GM19438 (cell line): ENCODE data around the gene POLRMT.
"Not testable (repeated sequence)": the region's sequence is repeated elsewhere in the genome, so short reads cannot be mapped to it uniquely, and the experiment has no call there.

ENCODE experiments used
- ATAC-seq: cut with Tn5 transposase; IDR thresholded peaks from one replicate; pipeline ENCODE4 v1.9.1; 2021; ENCODE audit warnings: low read depth; ENCODE audit not compliant: unreplicated experiment

POLRMT gene

GRCh38 chr19:632579-633067 is 714 bp downstream of the POLRMT start:
- peak; percentile 8 for ATAC-seq

GRCh38 chr19:629961-630714 is 3.2 kb downstream of the POLRMT start:
- no peak for ATAC-seq

- ATAC-seq, result not testable (repeated sequence)
These were observed 3.8 kb downstream of the POLRMT start for GRCh38 chr19:629515-629914.

GRCh38 chr19:628168-628567 is 5.2 kb downstream of the POLRMT start:
- ATAC-seq, result no peak

GRCh38 chr19:626566-626965 is 6.8 kb downstream of the POLRMT start:
- not testable (repeated sequence) for ATAC-seq

- no peak for ATAC-seq
These were observed 8.1 kb downstream of the POLRMT start for GRCh38 chr19:625257-625656.

- ATAC-seq, result no peak
These were observed 8.8 kb downstream of the POLRMT start for GRCh38 chr19:624433-625109.

GRCh38 chr19:623974-624373 is 9.4 kb downstream of the POLRMT start:
- no peak for ATAC-seq

- no peak for ATAC-seq
These were observed 10.0 kb downstream of the POLRMT start for GRCh38 chr19:623175-623916.

GRCh38 chr19:622666-623065 is 10.7 kb downstream of the POLRMT start:
- ATAC-seq, result no peak

GRCh38 chr19:621819-622218 is 11.5 kb downstream of the POLRMT start:
- no peak for ATAC-seq

- not testable (repeated sequence) for ATAC-seq
These were observed 12.1 kb downstream of the POLRMT start for GRCh38 chr19:621191-621590.

GRCh38 chr19:620166-620862 is 13.0 kb downstream of the POLRMT start:
- no peak for ATAC-seq

GRCh38 chr19:619286-620002 is 13.9 kb downstream of the POLRMT start:
- ATAC-seq, result no peak

GRCh38 chr19:618674-619285 is 14.6 kb downstream of the POLRMT start:
- ATAC-seq, result no peak

- ATAC-seq, result no peak
These were observed 15.1 kb downstream of the POLRMT start for GRCh38 chr19:618247-618619.

- no peak for ATAC-seq
These were observed 15.6 kb downstream of the POLRMT start for GRCh38 chr19:617551-618246.

GRCh38 chr19:616747-617526 is 16.4 kb downstream of the POLRMT start:
- no peak for ATAC-seq
